ENCODE results near the gene FBF1.

- TF ChIP-seq CTCF (IDR thresholded peaks at IDR 0.05) (no peak), POLR2A (IDR thresholded peaks at IDR 0.05) (no peak)
Observed at GRCh38 chr17:75864448-75864871, 76.4 kb downstream of the FBF1 start.

All from thyroid gland (tissue), 4 donors.